ENCODE results near the gene SRRD.
A peak's percentile ranks its signal among the peaks of the same experiment; 100 is the strongest.

Gene SRRD

GRCh38 chr22:26453812-26454500 lies 29.7 kb upstream of the SRRD start:
- no peak for DNase-seq

DNA sequence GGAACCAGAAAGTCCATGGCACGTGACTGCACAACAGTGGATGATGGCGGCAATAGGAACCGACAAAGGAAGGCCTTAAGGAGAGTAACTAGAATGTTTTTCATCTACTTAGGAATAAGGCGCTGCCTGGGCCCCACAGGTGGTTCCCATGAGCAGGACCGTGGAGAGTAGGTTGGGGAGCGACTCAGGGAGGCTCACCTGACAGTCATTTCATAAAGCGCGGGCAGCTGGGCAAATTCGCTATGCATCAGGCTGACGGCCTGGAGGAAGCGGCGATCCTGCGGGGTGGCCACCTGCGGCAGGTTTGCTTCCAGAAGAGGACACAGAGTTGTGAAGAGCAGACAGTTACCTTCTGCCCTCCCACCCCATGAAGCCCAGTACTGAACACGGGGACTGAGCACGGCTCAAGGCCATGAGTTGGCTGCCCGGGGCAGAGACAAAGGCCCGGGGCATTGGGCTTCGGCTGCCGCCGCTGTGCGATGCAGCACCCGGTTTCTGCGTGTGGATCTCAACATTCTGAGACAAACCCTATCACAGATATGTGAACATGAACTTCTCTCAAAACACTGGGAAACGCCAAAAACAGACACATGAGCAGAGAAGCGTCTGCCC lies 25.9 kb upstream of the SRRD start:
- no peak for DNase-seq

DNA sequence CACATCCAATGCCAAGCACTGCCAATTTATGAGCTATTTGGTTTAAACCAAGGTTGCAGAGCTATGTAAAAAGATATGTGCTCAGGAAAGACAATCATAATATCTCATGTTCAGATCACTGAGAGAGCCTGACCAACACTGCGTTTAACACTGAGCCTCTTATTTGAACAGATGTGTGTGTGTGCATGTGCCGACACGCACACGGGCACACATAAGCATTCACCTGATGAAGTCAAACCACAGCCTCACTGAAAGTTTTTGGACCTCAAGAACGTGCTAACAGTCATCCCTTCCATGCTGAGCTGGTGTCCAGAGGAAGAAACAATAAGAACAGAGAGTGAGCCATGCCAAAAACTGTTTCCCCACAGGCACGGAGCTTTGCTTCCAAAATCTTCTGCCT lies 23.5 kb upstream of the SRRD start:
- no peak for DNase-seq

DNA sequence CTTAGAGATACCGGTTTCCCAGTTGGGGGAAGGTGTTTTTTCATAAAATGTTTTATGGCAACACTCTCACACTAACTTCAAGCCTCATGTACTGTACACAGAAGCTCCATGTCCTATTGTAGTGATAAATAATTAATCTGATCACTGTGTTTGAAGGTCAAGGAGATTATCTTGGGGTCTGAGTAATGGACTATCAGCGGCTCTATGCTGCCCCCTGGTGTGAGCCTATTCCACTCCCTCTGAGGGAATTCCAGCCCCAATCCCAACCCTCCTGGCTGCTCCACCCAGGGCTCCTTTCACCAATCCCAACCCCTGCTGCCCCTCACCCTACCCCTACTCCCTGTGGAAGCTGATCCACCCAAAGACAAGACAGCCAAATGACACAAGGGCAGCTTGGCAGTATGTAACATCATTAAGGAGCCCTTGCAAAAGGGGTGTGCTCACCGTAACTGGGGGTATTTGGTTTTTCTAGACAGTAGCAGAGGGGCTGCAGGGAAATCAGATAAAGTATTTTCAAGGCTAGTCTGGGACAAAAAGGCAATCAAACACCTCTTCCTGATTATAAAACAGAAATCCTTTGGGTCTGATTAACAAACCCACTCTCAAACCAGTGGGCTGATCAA lies 22.4 kb upstream of the SRRD start:
- peak; percentile 44 to 74 (median 60) for DNase-seq

- DNase-seq = no peak
Observed at GRCh38 chr22:26462051-26462450, 21.6 kb upstream of the SRRD start.

DNA sequence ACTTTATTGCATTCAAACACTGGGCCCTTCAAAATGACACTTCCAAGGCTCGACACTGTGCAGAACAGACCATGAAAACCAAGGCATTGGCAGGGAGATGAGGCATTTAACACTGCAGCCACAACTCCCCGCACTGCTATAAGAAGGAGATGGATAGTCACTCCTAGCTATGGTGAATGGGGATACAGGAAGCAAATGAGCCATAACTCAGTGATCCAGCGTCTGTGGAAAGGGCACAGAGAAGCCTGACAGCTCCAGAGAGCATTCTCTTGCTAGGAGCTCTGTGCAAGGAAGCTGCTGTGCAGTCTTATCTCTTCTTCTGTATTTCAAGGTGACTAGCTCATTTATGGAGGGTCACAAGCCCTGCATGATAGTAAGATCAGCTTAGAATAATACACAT lies 21.0 kb upstream of the SRRD start:
- DNase-seq = no peak

DNA sequence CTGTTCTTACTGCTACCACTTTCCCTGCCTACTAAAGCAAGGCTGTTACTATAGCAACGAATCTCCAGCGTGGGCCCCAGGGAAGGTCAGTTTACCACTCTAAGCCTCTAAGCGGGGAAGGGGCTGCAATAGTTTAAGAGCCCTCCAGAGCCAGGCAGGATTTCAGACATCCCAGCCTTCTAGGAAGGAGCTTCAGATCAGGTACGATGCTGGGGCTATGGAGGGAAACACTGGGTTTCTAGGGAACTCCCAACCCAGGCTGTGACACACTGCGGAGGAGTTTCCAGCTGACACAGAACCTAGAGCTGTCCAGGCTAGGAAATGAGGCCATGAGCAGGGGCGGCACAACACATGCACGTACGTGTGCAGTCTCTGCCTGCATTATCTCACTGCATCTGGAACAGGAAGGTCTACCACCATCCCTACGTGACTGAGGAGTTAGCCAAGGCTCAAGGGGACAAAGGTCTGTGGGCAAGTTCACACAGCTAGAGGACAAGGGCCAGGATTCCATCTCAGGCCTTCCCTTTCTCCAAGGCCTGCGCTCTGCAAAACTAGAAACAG lies 20.5 kb upstream of the SRRD start:
- peak in 1 of 4 experiments; percentile 16 for DNase-seq

GRCh38 chr22:26463688-26464087 lies 20.0 kb upstream of the SRRD start:
- peak in 3 of 4 experiments; percentile 31 to 36 (median 36) for DNase-seq

GRCh38 chr22:26464312-26464711 lies 19.4 kb upstream of the SRRD start:
- no peak for DNase-seq

DNA sequence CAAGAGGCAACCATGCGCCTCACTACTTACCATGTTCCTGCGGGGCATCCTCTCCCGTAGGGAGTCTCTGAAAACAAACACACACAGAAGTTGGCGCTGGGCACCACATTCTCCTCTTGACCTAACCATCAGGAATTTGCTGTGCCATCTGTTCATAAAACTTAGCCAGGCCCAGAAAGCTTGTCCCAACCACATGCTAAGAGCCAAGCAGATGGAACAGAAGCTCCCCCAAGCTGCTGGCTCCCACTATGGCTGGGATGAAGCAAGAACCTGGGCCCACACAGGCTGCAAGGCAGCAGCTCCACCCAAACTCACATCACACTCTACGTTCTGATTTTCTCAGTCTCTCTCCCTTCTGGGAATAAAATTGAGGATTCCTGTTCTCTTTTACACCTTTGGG lies 17.5 kb upstream of the SRRD start:
- DNase-seq = no peak

DNA sequence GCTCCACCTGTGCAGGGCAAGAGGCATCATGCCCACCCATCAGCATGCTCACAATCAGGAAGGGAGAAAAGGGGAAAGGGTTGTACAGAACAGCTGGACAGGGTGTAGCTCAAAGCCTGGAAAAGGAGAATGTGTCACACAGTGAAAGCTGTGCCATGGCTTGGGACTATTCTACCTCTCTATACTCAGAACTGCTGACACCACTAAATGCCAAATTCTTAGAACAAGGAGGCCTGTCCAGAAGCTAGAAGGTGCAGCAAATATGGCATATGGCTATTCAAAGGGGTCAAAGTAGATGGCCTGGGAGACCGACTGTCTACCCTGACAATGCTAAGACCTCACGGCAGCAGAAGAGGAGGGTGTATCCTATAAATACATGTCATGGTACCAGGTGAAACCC lies 12.9 kb upstream of the SRRD start:
- DNase-seq = no peak

GRCh38 chr22:26471522-26471921 lies 12.2 kb upstream of the SRRD start:
- no peak for DNase-seq

DNA sequence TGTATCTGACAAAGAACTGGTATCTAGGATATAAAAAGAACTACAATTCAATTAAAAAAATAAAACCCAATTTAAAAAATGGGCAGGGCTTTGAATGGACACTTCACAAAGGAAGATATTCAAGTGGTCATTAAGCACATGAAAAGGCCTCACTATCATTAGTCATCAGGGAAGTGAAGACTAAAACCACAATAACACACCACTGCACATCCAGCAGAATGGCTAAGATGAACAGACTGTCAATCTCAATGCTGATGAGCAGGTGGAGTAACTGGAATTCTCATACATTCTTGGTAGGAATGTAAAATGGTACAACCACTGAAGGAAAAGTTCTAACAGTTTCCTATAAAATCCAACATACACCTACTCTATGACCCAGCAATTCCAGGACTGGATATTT lies 9.0 kb upstream of the SRRD start:
- DNase-seq = peak; percentile 15 to 73 (median 54)

GRCh38 chr22:26476705-26477340 lies 6.9 kb upstream of the SRRD start:
- DNase-seq = peak in 2 of 4 experiments; percentile 41 to 42

DNA sequence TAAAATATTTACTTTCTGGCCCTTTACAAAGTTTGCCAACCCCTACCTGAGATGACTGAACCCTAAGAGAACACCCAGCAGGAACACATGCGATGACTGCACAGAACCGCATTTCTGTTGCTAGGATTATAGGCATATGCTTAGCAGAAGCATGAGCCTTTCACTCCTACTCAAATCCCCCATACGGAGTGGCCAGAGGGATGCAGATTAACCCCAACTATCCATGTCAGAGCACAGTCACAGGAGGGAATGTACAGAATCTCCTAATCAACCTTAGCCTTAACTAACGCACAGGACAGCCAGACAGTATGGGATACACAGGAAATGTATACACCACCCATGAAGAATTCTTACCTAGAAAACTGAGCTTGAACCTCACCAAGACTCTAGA lies 6.3 kb upstream of the SRRD start:
- DNase-seq = no peak

- DNase-seq = peak in 3 of 4 experiments; percentile 21 to 35 (median 32)
Observed at GRCh38 chr22:26479043-26479791, 4.5 kb upstream of the SRRD start.

DNA sequence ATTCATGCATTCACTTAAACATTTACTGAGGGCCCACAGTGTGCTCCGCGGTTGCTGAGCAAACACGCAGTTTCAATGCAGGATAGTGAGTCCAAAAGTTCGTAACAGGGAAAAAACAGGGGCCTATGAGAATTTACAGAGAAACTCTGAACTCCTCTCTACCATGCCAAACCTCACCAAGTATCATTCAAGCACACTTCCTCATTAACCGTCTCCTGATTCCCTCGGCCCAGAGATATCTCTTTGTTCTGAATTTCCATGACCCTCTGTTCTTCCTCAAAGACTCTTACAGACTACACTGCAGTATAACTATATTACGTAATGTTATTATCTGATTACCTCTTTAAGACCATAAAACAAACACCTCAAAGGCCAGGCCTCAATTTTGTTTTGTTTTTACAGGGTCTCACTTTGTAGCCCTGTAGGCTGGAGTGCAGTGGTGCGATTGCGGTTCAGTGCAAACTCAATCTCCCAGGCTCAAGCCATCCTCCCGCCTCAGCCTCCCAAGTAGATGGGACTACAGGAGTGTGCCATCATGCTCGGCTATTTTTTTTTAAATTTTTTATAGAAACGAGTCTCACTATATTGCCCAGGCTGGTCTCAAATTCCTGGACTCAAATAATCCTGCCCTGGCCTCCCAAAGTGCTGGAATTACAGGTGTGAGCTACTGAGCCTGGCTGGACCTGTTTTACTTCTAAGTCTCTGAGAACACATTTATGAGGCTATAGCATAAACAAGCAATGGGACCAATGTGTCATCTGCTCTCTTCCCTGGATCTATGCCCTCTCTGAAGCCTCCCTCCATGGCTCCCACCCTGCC lies 3.7 kb upstream of the SRRD start:
- DNase-seq = peak; percentile 53 to 77 (median 65)

DNA sequence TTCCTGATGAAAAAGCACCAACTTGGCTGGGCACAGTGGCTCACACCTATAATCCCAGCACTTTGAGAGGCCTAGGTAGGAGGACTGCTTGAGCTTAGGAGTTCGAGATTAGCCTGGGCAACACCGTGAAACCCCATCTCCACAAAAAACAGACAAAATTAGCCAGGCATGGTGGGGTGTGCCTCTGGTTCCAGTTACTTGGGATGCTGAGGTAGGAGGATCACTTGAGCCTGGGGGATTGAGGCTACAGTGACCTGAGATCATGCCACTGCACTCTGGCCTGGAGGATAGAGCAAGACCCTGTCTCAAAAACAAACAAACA lies 3.1 kb upstream of the SRRD start:
- DNase-seq = no peak

DNA sequence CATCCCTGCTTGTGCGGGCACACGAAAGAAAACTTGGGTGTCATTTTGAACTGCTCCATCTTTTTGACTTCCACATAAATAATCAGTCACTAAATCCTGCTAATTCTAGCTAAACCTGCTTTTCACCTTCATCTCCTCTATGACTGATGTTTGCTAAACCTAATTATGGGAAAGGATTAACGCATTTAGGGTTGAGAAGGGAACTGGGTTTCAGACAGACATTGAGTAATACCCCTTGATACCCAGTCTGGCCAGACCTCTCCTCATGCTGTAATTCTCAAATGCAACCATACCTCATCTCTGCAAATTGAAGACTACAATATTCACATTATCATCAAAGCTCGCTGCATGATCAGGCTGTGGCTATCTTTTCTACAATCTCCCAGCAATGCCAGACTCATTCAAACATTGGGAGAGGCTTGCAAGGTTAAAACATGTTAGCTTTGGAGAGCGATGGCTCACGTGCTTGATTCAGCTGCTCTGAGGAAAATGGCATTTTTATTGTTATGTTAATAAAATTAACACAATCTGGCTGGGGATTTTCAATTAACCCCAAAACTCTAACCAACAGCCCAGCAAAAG lies 2.5 kb upstream of the SRRD start:
- no peak for DNase-seq

DNA sequence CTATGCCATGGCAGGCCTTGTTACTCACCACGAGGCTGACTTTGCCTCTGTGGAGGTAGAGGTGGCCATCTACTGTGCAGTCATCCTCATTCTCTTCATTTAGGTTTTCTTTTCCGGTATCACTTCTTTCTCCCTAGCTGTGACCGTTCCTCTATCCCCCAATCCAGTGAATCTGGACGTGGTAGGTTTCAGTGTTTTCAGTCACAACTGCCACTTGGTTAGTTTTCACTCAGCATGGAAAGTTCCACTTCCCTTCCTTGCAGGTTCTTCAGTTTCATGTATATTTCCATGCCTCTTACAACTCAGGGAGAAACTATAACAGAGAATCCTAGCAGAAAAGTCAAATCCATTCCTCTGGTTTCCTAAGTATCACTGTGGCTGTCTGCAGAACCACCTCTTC lies 2.0 kb upstream of the SRRD start:
- peak in 3 of 4 experiments; percentile 24 to 40 (median 33) for DNase-seq

DNA sequence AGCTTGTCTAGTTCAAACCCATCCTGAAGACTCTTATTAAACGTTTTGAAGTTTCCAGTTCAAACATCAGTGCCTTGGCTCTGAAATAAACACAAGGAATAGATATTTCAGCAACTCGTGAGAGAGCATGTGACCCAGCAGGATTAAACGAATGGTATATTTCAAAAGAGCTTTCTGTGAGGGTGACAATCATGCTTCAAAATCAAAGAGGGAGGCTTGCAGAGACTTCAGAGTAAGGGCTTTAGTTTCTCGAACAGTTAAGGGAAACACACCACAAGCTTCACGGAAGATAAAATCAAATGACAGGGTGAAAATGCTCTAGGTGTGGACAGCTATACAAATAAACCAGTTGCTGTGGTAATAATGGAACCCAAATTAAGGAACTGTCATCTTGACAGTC lies 1.5 kb upstream of the SRRD start:
- DNase-seq = peak in 3 of 4 experiments; percentile 37 to 47 (median 44)

All from suppressor macrophage (primary cell).